Activated B cell treated with CpG ODN at 0.5 μM for 24 hours (primary cell): ENCODE results near the gene ITGA6. TPM values are rescaled to one million over a fixed set of nuclear protein-coding genes. Genes with fewer than 3 reads are reported as not detected.

Source experiments
- ATAC-seq: fragments of 200-7000 bp; cut with Tn5 transposase; one replicate; pipeline ENCODE4 v1.10.0; 2021; ENCODE audit warnings: low read depth, mild to moderate bottlenecking, moderate library complexity
- CTCF ChIA-PET: fragments of 350-600 bp; sonication (Branson Sonifier 250); formaldehyde crosslinking; loops from one replicate; lab custom pipeline; 2021; ENCODE audit warnings: antibody characterized with exemption; lab: Charles Lee
- POLR2A ChIA-PET: fragments of 350-600 bp; sonication (Branson Sonifier 250); formaldehyde crosslinking; loops from one replicate; lab custom pipeline; 2021; ENCODE audit warnings: antibody characterized with exemption; lab: Charles Lee
- DNase-seq: peaks from one replicate; pipeline ENCODE4 v3.0.0; 2022
- H3K27ac Mint-ChIP-seq: one replicate; pipeline ENCODE4 v1.8.0; 2020; ENCODE audit warnings: mixed read lengths
- H3K27me3 Mint-ChIP-seq: one replicate; pipeline ENCODE4 v1.8.0; 2021; ENCODE audit warnings: mixed read lengths
- H3K36me3 Mint-ChIP-seq: one replicate; pipeline ENCODE4 v1.8.0; 2021; ENCODE audit warnings: low read depth, mixed read lengths
- H3K4me1 Mint-ChIP-seq: one replicate; pipeline ENCODE4 v1.8.0; 2021; ENCODE audit warnings: mixed read lengths
- H3K4me3 Mint-ChIP-seq: one replicate; pipeline ENCODE4 v1.8.0; 2020; ENCODE audit warnings: mild to moderate bottlenecking, mixed read lengths
- H3K9me3 Mint-ChIP-seq: one replicate; pipeline ENCODE4 v1.8.0; 2020; ENCODE audit warnings: mixed read lengths
- intact Hi-C: fragments of 100-400 bp; cut with micrococcal nuclease; formaldehyde crosslinking; loops from one replicate; pipeline ENCODE4 v1.15.1; 2024
- total RNA-seq: library from RNA; stranded (reverse); gene quantifications from 2 replicates; pipeline ENCODE4 v1.2.3, GENCODE V29; 2022
- TF ChIP-seq, protein P1 (sequence below): fragments of 200-600 bp; IDR thresholded peaks from one replicate; pipeline ENCODE4 v1.8.0; 2022; ENCODE audit warnings: antibody characterized with exemption, mild to moderate bottlenecking

ITGA6 gene
- total RNA-seq, 1 donor from 2014 or later, result 0.31 TPM

DNA sequence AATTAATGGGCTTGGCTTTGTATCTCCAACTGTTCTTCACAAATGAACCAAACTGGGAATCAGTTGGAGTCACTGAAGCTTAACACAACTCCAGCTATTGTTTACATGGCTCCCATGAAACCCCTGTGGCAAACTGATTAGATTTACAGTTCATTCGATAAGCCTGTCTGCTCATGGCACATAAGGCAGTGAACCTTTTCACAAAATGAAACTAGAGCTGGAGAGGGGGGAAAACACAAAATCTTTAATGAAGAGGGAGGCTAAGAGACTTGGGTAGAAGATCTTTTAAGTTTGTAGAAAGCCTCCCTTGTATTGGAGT lies 11.6 kb upstream of the ITGA6 start:
- DNase-seq (no peak), ATAC-seq (no peak)
- Mint-ChIP-seq H3K27ac (no peak overlapping the region), H3K9me3 (no peaks in the 10 kb centered on the region), H3K27me3 (peaks cover 18% of the 10 kb centered on the region), H3K4me1 (no peaks in the 10 kb centered on the region), H3K36me3 (no peaks in the 10 kb centered on the region), H3K4me3 (no peak overlapping the region)
- TF ChIP-seq, protein P1, sequence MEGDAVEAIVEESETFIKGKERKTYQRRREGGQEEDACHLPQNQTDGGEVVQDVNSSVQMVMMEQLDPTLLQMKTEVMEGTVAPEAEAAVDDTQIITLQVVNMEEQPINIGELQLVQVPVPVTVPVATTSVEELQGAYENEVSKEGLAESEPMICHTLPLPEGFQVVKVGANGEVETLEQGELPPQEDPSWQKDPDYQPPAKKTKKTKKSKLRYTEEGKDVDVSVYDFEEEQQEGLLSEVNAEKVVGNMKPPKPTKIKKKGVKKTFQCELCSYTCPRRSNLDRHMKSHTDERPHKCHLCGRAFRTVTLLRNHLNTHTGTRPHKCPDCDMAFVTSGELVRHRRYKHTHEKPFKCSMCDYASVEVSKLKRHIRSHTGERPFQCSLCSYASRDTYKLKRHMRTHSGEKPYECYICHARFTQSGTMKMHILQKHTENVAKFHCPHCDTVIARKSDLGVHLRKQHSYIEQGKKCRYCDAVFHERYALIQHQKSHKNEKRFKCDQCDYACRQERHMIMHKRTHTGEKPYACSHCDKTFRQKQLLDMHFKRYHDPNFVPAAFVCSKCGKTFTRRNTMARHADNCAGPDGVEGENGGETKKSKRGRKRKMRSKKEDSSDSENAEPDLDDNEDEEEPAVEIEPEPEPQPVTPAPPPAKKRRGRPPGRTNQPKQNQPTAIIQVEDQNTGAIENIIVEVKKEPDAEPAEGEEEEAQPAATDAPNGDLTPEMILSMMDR, result no peak
- CTCF ChIA-PET, result no interaction called here
- intact Hi-C loops, result no loop called here
- POLR2A ChIA-PET, result no interaction called here

DNA sequence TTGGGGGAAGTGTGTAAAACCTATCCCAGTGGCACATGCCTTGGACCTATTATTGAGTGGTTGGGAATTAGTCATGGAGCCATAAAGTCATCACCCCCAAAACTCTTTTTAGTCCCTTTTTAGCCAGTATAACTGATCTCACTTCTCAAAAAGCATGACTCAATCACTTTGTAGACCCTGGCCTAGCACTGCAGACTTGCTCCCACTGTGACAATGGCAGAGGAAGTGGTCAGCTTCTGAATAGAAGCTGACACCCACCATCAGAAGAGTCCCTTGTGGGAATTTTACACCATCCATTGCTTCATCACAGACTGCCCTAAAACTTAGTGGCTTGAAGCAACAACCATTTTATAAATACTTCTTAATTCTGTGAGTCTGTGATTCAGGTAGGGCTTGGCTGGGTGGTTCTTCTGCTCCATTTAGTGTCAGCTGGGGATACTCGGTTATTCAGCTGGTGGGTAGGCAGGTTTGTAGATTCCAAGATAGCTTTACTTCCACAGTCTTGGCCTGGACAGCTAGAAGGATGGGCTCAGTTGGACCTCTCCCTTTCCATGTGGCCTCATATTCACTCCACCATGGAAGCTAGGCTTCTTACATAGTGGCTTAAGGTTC lies 10.8 kb upstream of the ITGA6 start:
- intact Hi-C loops, result no loop called here
- ATAC-seq, result no peak
- POLR2A ChIA-PET, result no interaction called here
- Mint-ChIP-seq H3K27ac (no peak overlapping the region), H3K4me1 (no peaks in the 10 kb centered on the region), H3K36me3 (no peaks in the 10 kb centered on the region), H3K27me3 (peaks cover 22% of the 10 kb centered on the region), H3K9me3 (no peaks in the 10 kb centered on the region), H3K4me3 (no peak overlapping the region)
- TF ChIP-seq, protein P1, result no peak
- DNase-seq, result no peak
- CTCF ChIA-PET, result no interaction called here

GRCh38 chr2:172420216-172420615 lies 7.2 kb upstream of the ITGA6 start:
- DNase-seq, result no peak
- peaks cover 44% of the 10 kb centered on the region for H3K27me3 Mint-ChIP-seq
- H3K9me3 Mint-ChIP-seq, result no peaks in the 10 kb centered on the region
- intact Hi-C loops, result no loop called here
- TF ChIP-seq, protein P1, result no peak
- ChIA-PET CTCF (no interaction called here), POLR2A (no interaction called here)
- H3K36me3 Mint-ChIP-seq, result no peaks in the 10 kb centered on the region
- H3K4me3 Mint-ChIP-seq, result no peak overlapping the region
- H3K4me1 Mint-ChIP-seq, result no peaks in the 10 kb centered on the region
- ATAC-seq, result no peak
- no peak overlapping the region for H3K27ac Mint-ChIP-seq

GRCh38 chr2:172423160-172423559 lies 4.2 kb upstream of the ITGA6 start:
- ATAC-seq, result no peak
- H3K4me1 Mint-ChIP-seq, result peaks cover 5% of the 10 kb centered on the region
- H3K27me3 Mint-ChIP-seq, result peaks cover 58% of the 10 kb centered on the region
- TF ChIP-seq, protein P1, result no peak
- ChIA-PET CTCF (interaction anchor here (1.1 kb wide), 1 partner anchor 39 kb away, joined by 3 read pairs; no protein-coding TSS in a partner anchor), POLR2A (no interaction called here)
- H3K4me3 Mint-ChIP-seq, result no peak overlapping the region
- H3K36me3 Mint-ChIP-seq, result no peaks in the 10 kb centered on the region
- no peak for DNase-seq
- H3K9me3 Mint-ChIP-seq, result no peaks in the 10 kb centered on the region
- no peak overlapping the region for H3K27ac Mint-ChIP-seq
- intact Hi-C loops, result no loop called here

DNA sequence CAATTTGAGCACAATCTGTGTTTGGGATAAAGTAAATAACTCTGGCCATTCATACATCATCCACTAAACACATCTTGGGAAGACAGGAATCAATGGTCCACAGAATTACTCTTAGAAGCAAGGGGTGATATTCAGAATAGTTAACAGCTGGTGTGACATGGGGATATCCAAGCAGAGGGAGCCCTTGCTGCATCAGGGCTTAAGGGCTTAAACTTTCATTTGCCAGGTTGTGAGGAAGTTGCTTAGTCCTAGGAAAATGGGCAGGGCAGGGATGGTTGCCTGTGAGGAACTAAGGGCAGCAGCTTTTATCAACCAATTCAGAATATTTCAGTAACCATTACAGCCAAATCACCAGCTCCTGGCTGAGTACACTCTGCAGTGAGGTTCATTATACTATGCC lies 2.0 kb upstream of the ITGA6 start:
- Mint-ChIP-seq H3K4me1 (peaks cover 14% of the 10 kb centered on the region), H3K27ac (no peak overlapping the region), H3K36me3 (no peaks in the 10 kb centered on the region), H3K4me3 (no peak overlapping the region), H3K27me3 (peaks cover 57% of the 10 kb centered on the region), H3K9me3 (no peaks in the 10 kb centered on the region)
- ChIA-PET POLR2A (no interaction called here), CTCF (interaction anchor here (1.0 kb wide), 1 partner anchor 36 kb away, joined by 4 read pairs; no protein-coding TSS in a partner anchor)
- intact Hi-C loops, result loop anchor here (5.0 kb wide), 1 partner anchor 328 kb away; no protein-coding TSS in a partner anchor
- ATAC-seq, result no peak
- no peak for DNase-seq
- TF ChIP-seq, protein P1, result no peak
